HG03442 (cell line): ENCODE data around the gene ELF1.
A peak's percentile ranks its signal among the peaks of the same experiment; 100 is the strongest.

Experiments used
- ATAC-seq: cut with Tn5 transposase; IDR thresholded peaks from one replicate; pipeline ENCODE4 v1.9.1; 2021; ENCODE audit warnings: mild to moderate bottlenecking, moderate library complexity; ENCODE audit not compliant: unreplicated experiment

Gene ELF1

DNA sequence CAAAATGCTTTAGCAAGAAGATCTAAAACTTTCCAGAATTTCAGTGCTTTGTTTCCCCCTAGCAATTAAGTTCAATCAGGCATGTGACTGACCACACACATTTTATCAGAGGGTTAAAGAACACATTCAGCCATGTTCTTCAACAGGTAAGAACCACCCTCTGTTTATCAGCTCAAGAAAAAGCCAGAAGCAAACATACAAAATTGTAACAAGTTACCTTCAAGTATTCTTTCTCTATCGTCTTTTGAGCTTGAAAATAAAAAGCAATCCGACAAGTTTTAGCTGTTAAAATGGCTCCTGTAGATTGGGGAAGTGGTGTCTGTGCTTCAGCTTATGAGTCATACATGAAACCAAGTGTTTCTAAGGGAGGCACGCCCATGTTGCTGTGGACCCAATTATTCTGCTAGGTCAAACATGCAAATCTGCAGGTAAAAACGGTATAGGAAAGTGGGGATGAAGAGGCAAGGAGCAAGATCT is at the start of gene ELF1:
Gene ELF1 (minus strand): TSS at position 306 of the 477 bp plus-strand sequence. CDS start 37,262 bp downstream, outside the sequence.
- ATAC-seq: peak; percentile 91

DNA sequence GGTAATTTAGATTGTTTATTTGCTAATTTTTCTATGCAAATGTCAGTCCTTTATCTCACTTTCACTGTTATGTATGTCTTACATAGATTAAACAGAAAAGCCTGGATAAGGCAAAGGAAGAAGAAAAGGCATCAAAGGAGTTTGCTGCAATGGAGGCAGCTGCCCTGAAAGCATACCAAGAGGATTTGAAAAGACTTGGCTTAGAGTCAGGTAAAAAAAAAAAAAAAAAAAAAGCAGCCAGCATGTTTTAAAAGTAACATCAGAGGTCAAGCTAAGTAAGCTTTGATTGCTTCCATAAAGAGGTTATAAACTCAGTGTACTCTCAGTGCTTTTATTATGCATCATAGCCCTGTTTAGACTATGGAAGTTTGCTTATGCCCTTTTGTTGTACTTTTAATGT is 46.0 kb upstream of the ELF1 start:
- ATAC-seq: no peak

DNA sequence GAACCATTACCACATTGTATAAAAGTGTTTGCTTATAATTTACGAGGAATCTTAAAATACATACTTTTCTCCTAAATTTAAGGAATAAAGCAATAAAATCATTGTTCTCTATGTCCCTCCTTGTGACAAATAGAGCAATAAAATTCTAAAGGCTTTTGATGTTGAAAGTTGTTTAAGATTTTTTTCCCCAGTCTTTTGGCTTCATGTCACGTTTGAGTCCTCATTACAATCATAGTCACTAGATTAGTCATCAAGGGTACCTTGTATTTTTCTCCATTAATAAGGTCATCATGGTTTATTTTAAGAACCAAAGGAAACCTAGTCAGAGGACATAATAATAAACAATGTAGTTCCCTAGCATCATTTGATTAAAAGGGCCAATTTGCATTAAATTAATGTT is 45.4 kb upstream of the ELF1 start:
- ATAC-seq: no peak

DNA sequence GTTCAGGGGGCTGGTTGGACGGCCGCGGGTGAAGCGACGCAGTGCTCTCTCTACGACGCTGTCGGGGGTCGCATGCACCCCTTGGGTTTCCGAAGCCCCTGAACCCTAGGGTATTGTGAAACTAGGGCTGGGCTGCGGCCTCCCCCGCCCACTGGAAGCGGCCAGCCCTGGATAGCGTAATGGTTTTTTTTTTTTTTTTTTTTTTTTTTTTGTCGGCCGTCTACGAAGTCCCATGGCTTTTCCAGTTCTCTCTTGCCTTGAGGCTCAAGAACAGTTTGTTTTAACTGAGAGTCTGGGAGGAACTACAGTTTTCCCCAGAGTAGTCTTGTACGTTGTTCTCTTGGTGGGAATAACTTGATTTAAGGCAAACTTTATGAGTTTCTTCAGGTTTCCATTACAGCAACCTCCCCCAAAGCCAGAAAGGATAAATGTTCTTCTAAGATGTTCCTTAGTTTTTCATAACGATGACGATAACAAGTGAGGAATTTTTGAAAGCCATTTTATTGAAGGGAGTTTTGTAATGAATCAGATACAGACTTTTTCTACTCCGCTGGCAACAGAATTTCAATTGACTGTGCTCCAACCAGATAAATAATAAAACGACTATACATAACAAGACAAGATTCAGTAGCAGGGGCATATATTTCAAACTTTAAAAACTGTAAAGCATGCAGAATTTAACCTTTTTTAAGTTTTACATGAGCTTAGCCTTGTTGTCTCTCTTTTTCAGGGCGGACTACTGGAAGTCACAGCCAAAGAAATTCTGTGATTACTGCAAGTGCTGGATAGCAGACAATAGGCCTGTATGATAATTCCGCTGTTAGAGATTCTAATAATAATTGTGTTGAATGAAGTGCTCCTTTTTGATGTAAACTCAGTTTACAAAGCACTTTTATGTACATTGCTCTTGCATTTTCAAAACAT is 43.1 kb upstream of the ELF1 start:
- ATAC-seq: peak; percentile 26

DNA sequence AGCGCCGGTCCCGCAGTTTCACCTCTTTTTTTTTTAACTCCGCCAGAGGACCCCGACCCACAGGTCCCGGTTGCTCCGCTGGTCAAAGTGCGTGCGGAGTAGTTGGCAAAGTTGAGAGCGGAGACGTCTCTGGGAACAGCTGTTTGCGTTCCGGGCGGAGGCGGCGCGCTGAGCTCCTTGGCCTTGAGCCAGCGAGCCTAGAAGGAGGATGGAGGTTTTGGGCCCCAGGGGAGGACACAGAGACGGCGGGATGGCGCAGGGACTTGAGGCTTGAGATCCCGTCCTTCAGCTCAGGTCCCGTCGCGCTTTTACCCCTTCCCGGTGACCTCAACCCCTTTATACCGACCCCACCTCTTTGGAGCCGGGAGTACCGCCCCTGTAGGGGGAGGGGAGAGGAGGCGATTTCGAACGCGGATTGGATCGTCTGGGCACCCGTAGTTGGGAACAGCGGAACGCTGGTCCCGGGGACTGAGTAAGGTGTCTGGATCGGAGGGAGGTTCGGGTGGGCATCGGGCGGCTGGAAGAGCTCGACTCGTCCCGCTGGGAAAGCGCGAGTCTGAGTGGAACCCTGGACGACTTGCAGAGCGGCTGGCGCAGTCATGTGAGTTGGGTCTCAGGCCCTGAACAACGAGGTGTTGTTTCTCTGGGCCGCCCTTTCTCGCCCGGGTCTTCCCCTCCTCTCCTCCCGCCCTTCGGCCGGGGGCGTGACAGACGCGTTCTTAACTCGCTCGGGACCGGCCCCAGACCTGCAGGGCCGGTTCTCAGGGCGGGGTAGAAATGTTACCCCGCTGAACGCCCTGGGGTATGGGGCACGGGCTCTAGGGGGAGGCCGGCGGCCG is 42.2 kb upstream of the ELF1 start, which contains the start of gene WBP4:
Gene WBP4 (plus strand): TSS at position 435 of the 839 bp plus-strand sequence. CDS start 165 bp downstream, at position 600.
- ATAC-seq: peak; percentile 70

DNA sequence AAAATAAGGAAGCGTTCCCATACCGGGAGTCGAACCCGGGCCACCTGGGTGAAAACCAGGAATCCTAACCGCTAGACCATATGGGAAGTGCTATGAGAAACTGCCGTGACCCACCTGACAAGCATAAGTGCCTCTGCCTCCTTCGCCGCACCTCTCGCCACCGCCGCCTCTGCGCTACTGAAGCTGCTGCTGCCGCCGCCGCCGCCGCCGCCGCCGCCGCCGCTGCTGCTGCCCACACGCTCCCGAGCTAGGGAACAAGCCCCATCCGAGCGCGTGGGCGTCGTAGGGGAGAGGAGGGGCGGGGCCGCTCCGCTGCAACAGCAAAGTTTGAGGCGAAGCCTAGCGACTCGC is 41.6 kb upstream of the ELF1 start:
- ATAC-seq: peak; percentile 33

DNA sequence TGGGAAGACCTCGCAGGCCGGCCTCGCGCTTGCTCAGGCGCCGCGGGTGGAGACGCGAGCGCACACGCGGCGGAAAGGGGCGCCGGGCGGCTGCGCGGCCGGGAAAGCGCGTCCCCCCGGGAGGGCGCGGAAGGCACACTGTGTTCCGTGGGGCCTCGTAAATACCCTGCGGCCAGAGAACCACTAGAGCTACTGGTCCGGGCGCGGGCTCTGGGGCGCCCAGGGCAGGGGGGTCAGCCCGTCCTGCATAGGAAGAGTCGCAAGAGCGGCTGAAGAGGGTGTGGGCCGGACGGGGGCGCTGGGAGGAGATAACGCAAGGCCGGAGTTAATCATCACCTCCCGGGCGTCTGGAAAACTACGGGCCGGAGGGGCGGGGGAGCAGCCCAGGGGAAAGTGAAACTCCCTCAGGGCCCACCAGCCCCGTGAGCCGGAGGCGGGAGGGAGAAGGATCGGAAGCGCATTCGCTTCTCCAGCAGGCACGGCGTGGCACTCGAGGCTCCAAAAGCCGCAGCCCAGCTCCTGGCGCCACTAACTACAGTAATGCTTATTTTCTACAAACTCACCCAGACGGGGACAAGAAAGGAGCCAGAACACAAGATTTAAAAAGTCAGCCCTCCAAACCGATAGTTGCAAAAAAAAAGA is 41.1 kb upstream of the ELF1 start:
- ATAC-seq: peak; percentile 31

DNA sequence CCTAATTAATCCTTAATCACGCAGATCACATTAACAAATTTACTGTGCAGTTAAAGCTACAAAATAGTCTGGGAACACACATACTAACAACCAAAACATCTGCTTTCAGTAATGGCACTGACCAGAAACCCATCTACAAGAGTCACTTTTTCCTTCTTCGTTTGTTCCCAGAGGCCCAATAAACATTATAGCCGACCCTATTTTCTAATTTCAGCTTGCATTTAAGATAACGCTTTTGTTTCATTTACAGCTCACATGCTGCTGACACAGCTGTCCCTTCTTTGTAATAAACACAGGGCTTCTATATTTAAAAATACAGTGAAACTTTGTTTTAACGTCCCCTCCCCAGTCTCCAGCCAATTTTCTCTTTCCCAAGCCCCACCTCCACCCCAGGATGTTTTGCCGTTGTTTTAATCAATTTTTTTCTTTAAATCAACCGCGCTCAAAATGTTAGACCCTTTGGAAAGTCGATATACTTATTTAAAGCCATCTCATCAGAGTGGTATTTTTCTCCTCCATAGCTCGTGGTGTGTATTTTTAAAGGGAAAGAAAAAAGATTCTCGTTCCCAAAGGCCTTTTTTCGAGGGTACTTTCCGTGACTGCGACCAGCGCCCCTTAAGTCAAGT is 40.5 kb upstream of the ELF1 start:
- ATAC-seq: no peak

DNA sequence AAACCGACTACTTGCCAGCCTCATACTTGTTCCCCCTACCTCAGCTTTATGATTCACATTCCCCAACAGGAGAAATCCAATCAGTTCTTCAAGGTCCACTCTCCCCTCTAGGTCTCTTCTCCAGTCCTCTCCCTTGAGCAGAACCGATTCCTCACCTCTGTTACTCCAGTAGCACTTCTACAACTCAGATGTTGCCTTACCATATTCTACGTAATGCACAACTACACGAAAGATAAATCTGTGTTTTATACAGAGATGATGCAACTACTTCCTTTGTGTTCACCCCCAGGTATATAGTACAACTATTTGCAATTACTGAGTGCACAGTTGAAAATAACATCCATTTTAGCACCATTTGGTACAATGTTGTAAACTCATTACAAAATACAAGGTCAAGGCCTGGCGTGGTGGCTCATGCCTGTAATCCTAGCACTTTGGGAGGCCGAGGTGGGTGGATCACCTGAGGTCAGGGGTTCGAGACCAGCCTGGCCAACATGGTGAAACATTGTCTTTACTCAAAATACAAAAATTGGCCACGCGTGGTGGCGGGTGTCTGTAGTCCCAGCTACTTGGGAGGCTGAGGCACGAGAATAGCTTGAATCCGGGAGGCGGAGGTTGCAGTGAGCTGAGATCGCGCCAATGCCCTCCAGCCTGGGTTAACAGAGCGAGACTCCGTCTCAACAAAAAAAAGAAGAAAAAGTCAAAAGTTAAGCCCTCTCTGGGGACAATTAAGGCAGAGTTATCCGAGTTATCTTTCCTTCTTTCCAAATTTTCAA is 39.4 kb upstream of the ELF1 start:
- ATAC-seq: no peak

DNA sequence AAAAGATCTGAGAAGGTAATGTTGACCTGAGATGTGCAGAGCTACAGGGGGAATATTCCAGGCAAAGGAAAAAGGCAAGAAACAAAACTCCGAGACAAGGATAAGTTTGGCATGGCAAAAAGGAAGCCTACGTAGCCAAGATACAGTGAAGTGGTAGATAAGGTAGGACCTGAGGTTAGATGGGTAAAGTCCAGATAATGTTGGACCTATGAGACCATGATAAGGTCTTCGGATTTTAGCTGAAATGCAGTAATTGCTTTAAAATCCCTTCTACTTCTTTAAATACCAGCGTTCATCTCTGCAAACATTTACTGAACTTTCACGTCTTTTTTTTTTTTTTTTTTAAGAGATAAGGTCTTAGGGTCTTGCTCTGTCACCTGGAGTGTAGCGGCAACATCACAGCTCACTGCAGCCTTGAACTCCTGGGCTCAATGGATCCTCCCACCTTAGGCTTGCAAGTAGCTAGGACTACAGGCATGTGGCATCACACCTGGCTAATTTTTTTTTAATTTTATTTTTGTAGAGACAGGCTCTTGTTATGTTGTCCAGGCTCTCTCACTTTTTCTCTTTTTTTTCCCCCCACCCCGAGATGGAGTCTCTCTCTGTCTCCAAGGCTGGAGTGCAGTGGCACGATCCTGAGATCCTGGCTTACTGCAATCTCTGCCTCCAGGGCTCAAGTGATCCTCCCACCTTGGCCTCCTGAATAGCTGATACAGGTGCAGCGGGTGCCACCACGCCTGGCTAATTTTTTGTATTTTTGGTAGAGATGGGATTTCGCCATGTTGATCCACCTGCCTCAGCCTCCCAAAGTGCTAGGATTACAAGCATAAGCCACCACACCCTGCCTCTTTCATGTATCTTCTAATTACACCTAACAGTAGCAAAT is 38.0 kb upstream of the ELF1 start:
- no peak for ATAC-seq

DNA sequence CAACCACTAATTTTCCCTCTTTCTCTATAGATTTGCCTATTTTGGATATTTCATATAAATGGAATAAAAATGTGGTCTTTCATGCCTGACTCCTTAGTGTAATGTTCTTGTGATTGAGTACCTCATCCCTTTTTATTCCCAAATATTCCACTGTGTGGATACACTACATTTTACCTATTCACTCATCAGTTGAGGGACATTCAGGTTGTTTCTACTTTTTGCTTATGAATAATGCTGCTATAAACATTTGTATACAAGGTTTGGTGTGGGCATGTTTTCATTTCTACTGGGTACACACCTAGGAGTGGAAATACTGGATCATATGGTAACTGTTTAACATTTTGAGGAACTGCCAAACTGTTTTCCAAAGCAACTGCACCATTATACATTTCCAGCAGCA is 37.1 kb upstream of the ELF1 start:
- no peak for ATAC-seq

DNA sequence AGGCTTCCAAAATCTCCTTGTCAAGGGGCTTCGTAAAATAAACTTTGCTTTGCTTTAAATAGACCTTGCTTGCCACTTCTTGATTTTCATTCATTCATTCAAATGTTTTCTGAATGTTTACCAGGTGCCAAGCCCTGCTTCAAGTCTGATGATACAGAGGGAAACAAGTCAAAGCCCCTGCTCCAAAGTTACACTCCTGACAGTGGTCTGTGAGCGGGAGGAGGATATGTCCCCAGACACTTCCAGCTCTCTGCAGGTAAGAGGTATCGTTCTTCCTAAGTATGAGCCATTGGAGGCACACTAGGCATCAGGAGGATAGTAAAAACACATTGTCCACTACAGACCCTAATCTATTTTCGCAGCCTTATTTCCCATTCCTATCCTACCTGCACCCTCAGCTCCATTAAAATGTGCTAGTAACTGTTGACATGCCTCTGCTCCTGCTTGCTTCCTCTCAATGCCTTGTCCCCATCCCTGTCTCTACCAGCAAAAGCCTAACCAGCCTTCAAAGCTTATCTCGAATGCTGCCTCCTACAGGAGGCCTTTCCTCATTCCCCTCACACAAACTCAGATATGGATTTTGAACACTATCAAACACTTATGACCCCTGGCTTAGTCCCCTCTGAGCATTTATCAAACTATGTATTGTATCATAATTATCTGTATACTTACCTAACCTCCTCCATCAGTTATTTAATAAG is 36.0 kb upstream of the ELF1 start:
- no peak for ATAC-seq

DNA sequence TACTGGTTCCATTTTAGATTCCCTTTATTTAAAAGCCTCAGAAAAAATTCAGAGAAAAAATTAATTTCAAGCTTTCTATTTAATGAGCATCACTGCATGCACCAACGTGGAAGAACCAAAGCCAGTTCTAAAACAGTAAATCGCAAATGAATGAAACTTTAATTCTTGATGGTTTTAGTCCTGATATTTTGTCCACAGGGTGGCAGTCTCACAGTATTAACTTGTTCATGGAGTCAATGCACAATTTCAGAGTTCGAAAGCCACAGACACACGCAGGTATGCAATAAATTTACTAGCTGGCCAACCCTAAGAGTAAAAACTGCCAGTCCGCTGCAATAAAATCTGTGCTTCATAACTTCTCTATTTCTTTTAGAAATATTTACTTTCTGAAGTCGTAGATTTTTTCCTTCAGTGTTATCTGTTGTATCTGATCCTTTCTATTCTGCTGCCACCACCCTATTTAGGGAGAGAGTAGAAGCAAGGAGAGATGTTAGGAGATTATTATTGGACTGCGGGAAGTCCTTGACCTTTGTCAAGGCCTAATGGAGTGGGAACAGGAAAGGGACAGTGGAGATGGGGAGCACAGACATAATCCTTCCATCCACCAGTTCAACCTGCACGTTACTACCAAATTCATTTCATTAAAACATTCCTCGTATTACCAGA is 35.2 kb upstream of the ELF1 start:
- no peak for ATAC-seq

DNA sequence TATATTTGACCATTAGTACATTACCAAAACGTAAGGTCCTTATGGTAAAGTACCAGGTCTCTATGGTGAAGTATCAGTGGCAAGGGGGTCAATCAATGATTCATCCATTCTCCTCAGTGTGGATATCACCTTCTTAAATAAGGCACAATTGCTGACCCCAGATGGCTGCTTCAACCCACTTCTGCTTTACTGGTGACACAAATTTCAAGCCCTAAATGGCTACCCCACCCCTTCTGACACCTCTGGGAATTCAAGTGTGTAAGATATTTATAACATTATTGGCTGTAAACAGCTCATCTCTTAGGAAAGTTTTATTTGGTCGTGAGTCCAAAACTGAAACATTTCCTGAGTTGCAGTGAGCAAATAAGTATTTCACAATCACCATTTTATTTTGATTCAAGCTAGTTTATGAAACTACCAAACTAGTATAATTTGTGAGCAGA is 34.3 kb upstream of the ELF1 start:
- peak; percentile 71 for ATAC-seq

DNA sequence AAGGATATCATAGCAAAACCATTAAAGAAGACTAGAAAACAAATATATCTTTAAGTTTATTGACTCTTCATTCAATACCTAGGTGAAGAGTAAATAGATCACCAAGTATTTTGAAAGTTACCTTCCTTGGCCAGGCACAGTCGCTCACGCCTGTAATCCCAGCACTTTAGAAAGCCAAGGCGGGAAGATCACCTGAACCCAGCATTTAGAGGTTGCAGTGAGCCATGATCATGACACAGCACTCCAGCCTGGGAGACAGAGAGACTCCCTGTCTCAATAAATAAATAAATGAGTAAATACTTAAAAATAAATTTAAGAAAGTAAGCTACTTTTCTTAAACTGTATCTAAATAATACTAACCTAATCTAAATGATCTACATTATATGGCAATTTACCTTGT is 33.3 kb upstream of the ELF1 start:
- no peak for ATAC-seq

DNA sequence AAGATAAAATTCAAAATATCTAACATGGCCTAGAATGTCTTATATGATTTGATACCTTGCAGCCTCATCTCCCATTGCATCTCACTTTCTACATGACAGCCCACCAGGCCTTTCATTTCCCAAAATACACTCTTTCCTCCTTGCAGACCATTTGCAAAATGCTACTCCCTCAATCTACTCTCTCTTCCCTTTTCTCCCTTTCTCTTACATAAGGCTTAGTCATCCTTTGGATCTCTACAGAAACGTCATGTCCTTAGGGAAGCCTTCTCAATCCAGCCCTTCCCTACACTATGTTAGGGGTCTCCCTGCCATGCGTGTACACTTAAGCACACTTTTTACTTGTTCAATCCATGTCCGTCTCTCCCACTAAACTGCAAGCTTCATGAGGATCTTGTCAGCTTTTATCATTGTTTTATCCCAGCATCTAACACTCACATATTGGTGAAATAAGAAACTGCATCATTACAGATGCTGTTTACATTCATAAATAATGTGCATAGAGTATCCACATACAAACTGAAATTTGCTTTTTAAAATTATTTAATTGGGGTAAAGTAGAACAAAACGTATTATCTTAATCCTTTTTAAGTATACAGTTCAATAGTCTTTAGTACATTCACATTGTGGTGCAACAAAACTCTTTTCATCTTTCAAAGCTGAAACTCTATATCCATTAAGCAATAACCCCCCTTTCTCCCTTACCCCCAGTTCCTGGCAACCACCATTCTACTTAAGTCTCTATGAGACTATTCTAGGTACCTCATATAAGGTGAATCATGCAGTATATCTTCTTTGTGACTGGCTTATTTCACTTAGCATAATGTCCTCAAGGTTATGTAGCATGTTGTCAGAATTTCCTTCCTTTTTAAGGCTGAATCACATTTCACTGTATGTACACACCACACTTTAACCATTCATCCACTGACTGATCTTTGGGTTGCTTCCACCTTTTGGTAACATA is 30.6 kb upstream of the ELF1 start:
- no peak for ATAC-seq

DNA sequence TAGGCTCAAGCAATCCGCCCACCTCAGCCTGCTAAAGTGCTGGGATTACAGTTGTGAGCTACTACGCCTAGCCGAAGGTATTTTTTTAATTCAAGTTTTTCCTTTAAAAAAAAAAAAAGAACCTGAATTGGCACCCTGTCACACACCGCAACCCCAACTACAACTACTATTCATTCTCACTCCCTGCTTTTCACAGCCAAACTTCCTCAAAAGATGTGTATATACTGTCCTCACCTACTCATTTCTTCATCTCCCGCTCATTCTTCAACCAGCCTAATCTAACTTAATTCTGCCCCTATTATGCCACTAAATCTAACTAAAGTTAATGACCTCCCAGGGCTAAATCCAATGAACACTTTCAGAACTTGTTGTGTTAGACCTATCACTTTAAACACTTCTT is 29.5 kb upstream of the ELF1 start:
- no peak for ATAC-seq
